Kidney (tissue), 14 donors: ENCODE measurements around the gene FUT3. TPM values are rescaled to one million over a fixed set of nuclear protein-coding genes. Genes with fewer than 3 reads are reported as not detected.

Experiments used
- DNase-seq, 5 donors: peaks; one replicate each; pipeline ENCODE4 v3.0.0-alpha.2; 2013 to 2020
- FAIRE-seq: peaks from 2 replicates; lab custom pipeline; 2012; peaks lifted over from hg19 to GRCh38; lab: Jason Lieb, UNC
- H3K27ac ChIP-seq, 2 donors: one replicate each; pipeline ENCODE4 v1.7.0; 2013; ENCODE audit warnings: low read depth in 2 of 2, low read length in 2 of 2, inconsistent platforms in 1 of 2
- H3K27me3 ChIP-seq: one replicate; pipeline ENCODE4 v1.7.1; 2013; ENCODE audit warnings: low read length, inconsistent platforms; ENCODE audit not compliant: control insufficient read depth, insufficient read depth
- H3K36me3 ChIP-seq, 3 donors: one replicate each; pipeline versions ENCODE4 v1.7.0 to v1.7.1; 2013; ENCODE audit warnings: low read length in 3 of 3, control low read depth in 1 of 3, inconsistent platforms in 1 of 3; ENCODE audit not compliant: insufficient read depth in 3 of 3, control insufficient read depth in 2 of 3
- H3K4me1 ChIP-seq, 3 donors: one replicate each; pipeline versions ENCODE4 v1.7.0 to v1.7.1; 2013; ENCODE audit warnings: low read length in 3 of 3, inconsistent platforms in 1 of 3, low read depth in 1 of 3; ENCODE audit not compliant: control insufficient read depth in 2 of 3, insufficient read depth in 2 of 3
- H3K4me3 ChIP-seq, 3 donors: one replicate each; pipeline versions ENCODE4 v1.7.0 to v1.8.1; 2013; ENCODE audit warnings: low read length in 3 of 3, control low read depth in 1 of 3, inconsistent platforms in 1 of 3
- H3K9ac ChIP-seq, 3 donors: one replicate each; pipeline versions ENCODE4 v1.7.0 to v1.7.1; 2013; ENCODE audit warnings: low read length in 3 of 3, control low read depth in 1 of 3, inconsistent platforms in 1 of 3
- H3K9me3 ChIP-seq, 3 donors: one replicate each; pipeline versions ENCODE4 v1.7.0 to v1.7.1; 2013; ENCODE audit warnings: low read length in 3 of 3, control low read depth in 1 of 3, inconsistent platforms in 1 of 3; ENCODE audit not compliant: control insufficient read depth in 2 of 3, insufficient read depth in 1 of 3
- CTCF ChIP-seq: IDR thresholded peaks from 3 replicates; pipeline ENCODE4 v1.5.1; 2012; ENCODE audit warnings: mild to moderate bottlenecking, moderate library complexity, borderline replicate concordance; ENCODE audit not compliant: insufficient read depth; ENCODE audit errors: extremely low read depth
- intact Hi-C: fragments of 100-400 bp; cut with DNase I; formaldehyde crosslinking; loops from one replicate; pipeline ENCODE4 v1.11.1; 2022
- polyA plus RNA-seq: library from polyadenylated mRNA; stranded (reverse); fragments of 350-450 nt; fragmentation: Illumina TruSeq; extraction: RNeasy Lipid Tissue Mini Kit (QIAGEN cat#74804); gene quantifications from one replicate; pipeline ENCODE4 v1.2.3, GENCODE V29; 2014; ENCODE audit warnings: low read depth, low replicate concordance; ENCODE audit not compliant: insufficient read depth
- total RNA-seq: library from RNA; stranded (reverse); fragmentation: NEBNext Ultra II Directional; extraction: Animal tissue kit (Norgen Biotek cat#: 25700); gene quantifications from one replicate; pipeline ENCODE4 v1.2.1, GENCODE V29; 2021
- donor health status: control.
- donor health status: control.
- donor health status: control.
- donor health status: control.
- donor health status: control.
- donor health status: DM: yes; HTN: yes; CAD: no.
- donor health status: Normal renal cell carcinoma (clear cell type).

FUT3 gene
- total and polyA plus RNA-seq, 2 donors from 2014 or later, result 3.0 to 6.5 TPM

GRCh38 chr19:5832527-5833216, 18.6 kb downstream of the FUT3 start:
- no peak for TF ChIP-seq CTCF
- Histone ChIP-seq H3K4me1 (peaks cover 0 to 10% (median 3%) of the 10 kb centered on the region in 3 donors), H3K9me3 (no peaks in the 10 kb centered on the region), H3K36me3 (peaks cover 0 to 3% (median 0%) of the 10 kb centered on the region in 3 donors), H3K9ac (no peak overlapping the region), H3K4me3 (peak overlapping the region in 1 of 3 donors; percentile 35), H3K27ac (no peak overlapping the region), H3K27me3 (no peaks in the 10 kb centered on the region)
- DNase-seq (no peak), FAIRE-seq (no peak)
- intact Hi-C loops, result no loop called here

- H3K4me1 ChIP-seq, result peaks cover 0 to 14% (median 3%) of the 10 kb centered on the region in 3 donors
- H3K4me3 ChIP-seq, result peak overlapping the region in 1 of 3 donors; percentile 21
- H3K9ac ChIP-seq, result no peak overlapping the region
- H3K27me3 ChIP-seq, result no peaks in the 10 kb centered on the region
- DNase-seq (peak in 2 of 5 donors; percentile 57 to 75), FAIRE-seq (no peak)
- H3K9me3 ChIP-seq, result no peaks in the 10 kb centered on the region
- H3K27ac ChIP-seq, result peak overlapping the region in 1 of 2 donors; percentile 13
- peak; percentile 16 for TF ChIP-seq CTCF
- intact Hi-C loops, result no loop called here
- H3K36me3 ChIP-seq, result peaks cover 0 to 3% (median 0%) of the 10 kb centered on the region in 3 donors
Measured at GRCh38 chr19:5832061-5832460, 19.2 kb downstream of the FUT3 start.

GRCh38 chr19:5831159-5831558, 20.1 kb downstream of the FUT3 start:
- FAIRE-seq, result no peak
- no peaks in the 10 kb centered on the region for H3K27me3 ChIP-seq
- peak in 1 of 5 donors; percentile 57 for DNase-seq
- H3K4me1 ChIP-seq, result peaks cover 0 to 18% (median 3%) of the 10 kb centered on the region in 3 donors
- peak overlapping the region in 1 of 3 donors; percentile 25 for H3K4me3 ChIP-seq
- H3K9ac ChIP-seq, result no peak overlapping the region
- no peak overlapping the region for H3K27ac ChIP-seq
- intact Hi-C loops, result no loop called here
- no peaks in the 10 kb centered on the region for H3K9me3 ChIP-seq
- TF ChIP-seq CTCF, result no peak
- H3K36me3 ChIP-seq, result peaks cover 0 to 3% (median 0%) of the 10 kb centered on the region in 3 donors
